K562 (cell line): ENCODE data around the gene SESN3. TPM values are rescaled to one million over a fixed set of nuclear protein-coding genes. Genes with fewer than 3 reads are reported as not detected.

Experiments used
- ATAC-seq: fragments of 200-7000 bp; cut with Tn5 transposase; 3 replicates; pipeline ENCODE4 v1.9.1; 2020; ENCODE audit warnings: moderate library complexity
- BruUV-seq: library from RNA; stranded (reverse); fragments of 400-500 nt; replicated peaks from 2 replicates; lab custom pipeline; 2021; lab: Mats Ljungman, UMichigan
- CTCF ChIA-PET: fragments of 300-600 bp; formaldehyde crosslinking; extraction: SDS; loops from one replicate; lab custom pipeline; 2021; ENCODE audit warnings: low intra/inter-chr PET ratio; lab: Yijun Ruan, JAX
- POLR2A ChIA-PET: fragments of 300-600, 350-650 bp; sonication (Branson Sonifier 250); formaldehyde crosslinking; extraction: SDS; loops from one replicate; lab custom pipeline; 2021; ENCODE audit warnings: antibody characterized with exemption, inconsistent platforms; lab: Yijun Ruan, JAX
- DNase-seq, 4 experiments: peaks; one replicate each; pipeline versions ENCODE4 v3.0.0 to v3.0.0-alpha.2; 2011 to 2018; ENCODE audit warnings: low spot score in 3 of 4, mixed read lengths in 3 of 4; ENCODE audit errors: extremely low read depth in 1 of 4
- FAIRE-seq: peaks from 2 replicates; lab custom pipeline; 2011; peaks lifted over from hg19 to GRCh38; lab: Jason Lieb, UNC
- H2AFZ ChIP-seq: 2 replicates; pipeline ENCODE4 v1.6.0; 2011; ENCODE audit warnings: low read depth, low read length, control low read depth, inconsistent platforms
- H3K27ac ChIP-seq: fragments of 200-600 bp; 3 replicates; pipeline ENCODE4 v1.8.0; 2011; ENCODE audit warnings: low read depth, mild to moderate bottlenecking, control low read depth, inconsistent platforms, low read length, moderate library complexity, mixed read lengths; ENCODE audit errors: extremely low read depth
- H3K27me3 ChIP-seq, 2 experiments: fragments of 300-600 bp in 1 of 2; 2 replicates in 1 of 2; 3 replicates in 1 of 2; pipeline versions ENCODE4 v1.6.0 to v1.8.0; 2011; ENCODE audit warnings: inconsistent platforms in 2 of 2, low read length in 2 of 2, mild to moderate bottlenecking in 1 of 2, mixed read lengths in 1 of 2, moderate library complexity in 1 of 2; ENCODE audit not compliant: control insufficient read depth in 2 of 2, insufficient read depth in 2 of 2
- H3K36me3 ChIP-seq: fragments of 300-600 bp; 3 replicates; pipeline ENCODE4 v1.8.0; 2011; ENCODE audit warnings: mild to moderate bottlenecking, low read length, inconsistent platforms; ENCODE audit not compliant: control insufficient read depth, insufficient read depth
- H3K4me1 ChIP-seq, 2 experiments: fragments of 200-600 bp in 1 of 2; replicated peaks in 1 of 2; 2 replicates in 1 of 2; 3 replicates in 1 of 2; pipeline versions ENCODE4 v1.5.1 to v1.8.0; 2011; ENCODE audit warnings: inconsistent platforms in 2 of 2, low read length in 2 of 2, mild to moderate bottlenecking in 1 of 2, mixed read lengths in 1 of 2, moderate library complexity in 1 of 2; ENCODE audit not compliant: control insufficient read depth in 2 of 2, insufficient read depth in 2 of 2
- H3K4me2 ChIP-seq: 2 replicates; pipeline ENCODE4 v1.6.1; 2011; ENCODE audit warnings: low read length, control low read depth, inconsistent platforms, mixed read lengths; ENCODE audit not compliant: insufficient read depth
- H3K4me3 ChIP-seq: fragments of 200-600 bp; sonication (generic), shearing (Covaris generic); 2 replicates; pipeline ENCODE4 v1.5.1; 2016; ENCODE audit warnings: control low read depth, inconsistent platforms
- H3K79me2 ChIP-seq: fragments of 200-600 bp; 3 replicates; pipeline ENCODE4 v1.8.0; 2011; ENCODE audit warnings: low read length, inconsistent platforms; ENCODE audit not compliant: control insufficient read depth, insufficient read depth
- H3K9ac ChIP-seq, 2 experiments: 2 replicates each; pipeline versions ENCODE4 v1.6.0 to v1.6.1; 2011; ENCODE audit warnings: low read depth in 2 of 2, low read length in 2 of 2, control low read depth in 1 of 2, inconsistent platforms in 1 of 2, mild to moderate bottlenecking in 1 of 2, mixed read lengths in 1 of 2; ENCODE audit not compliant: insufficient read depth in 1 of 2
- H3K9me1 ChIP-seq: one replicate; pipeline ENCODE4 v1.6.0; 2011; ENCODE audit warnings: inconsistent platforms, mild to moderate bottlenecking, low read length, moderate library complexity; ENCODE audit not compliant: control insufficient read depth, insufficient read depth
- H3K9me3 ChIP-seq: replicated peaks from 2 replicates; pipeline ENCODE4 v1.5.1; 2011; ENCODE audit warnings: low read depth, low read length, inconsistent platforms; ENCODE audit not compliant: control insufficient read depth, insufficient read depth
- H4K20me1 ChIP-seq: replicated peaks from 2 replicates; pipeline ENCODE4 v1.6.1; 2011; ENCODE audit warnings: low read length, inconsistent platforms, mixed read lengths; ENCODE audit not compliant: control insufficient read depth, insufficient read depth
- ATF7 ChIP-seq: fragments of 450-650 bp; IDR thresholded peaks from 2 replicates; pipeline ENCODE4 v1.7.1; 2014; ENCODE audit warnings: mild to moderate bottlenecking, moderate library complexity
- CBX8 ChIP-seq: fragments of 200-600 bp; sonication (generic); IDR thresholded peaks from 2 replicates; pipeline ENCODE4 v1.6.1; 2012; ENCODE audit warnings: borderline replicate concordance, mixed run types, low read depth, mild to moderate bottlenecking, moderate library complexity, mixed read lengths, low read length, control low read depth, inconsistent platforms; ENCODE audit not compliant: poor library complexity, severe bottlenecking; ENCODE audit errors: extremely low read depth
- CREM ChIP-seq: IDR thresholded peaks from 2 replicates; pipeline ENCODE4 v1.6.1; 2014; ENCODE audit warnings: antibody characterized with exemption, low read depth
- DLX4 ChIP-seq: fragments of 250-450 bp; sonication (Bioruptor Pico); IDR thresholded peaks from 2 replicates; pipeline ENCODE4 v1.6.1; 2021; ENCODE audit warnings: mild to moderate bottlenecking
- DNMT1 ChIP-seq: fragments of 450-650 bp; IDR thresholded peaks from 2 replicates; pipeline ENCODE4 v1.6.1; 2016; ENCODE audit warnings: antibody characterized with exemption, mild to moderate bottlenecking
- E2F6 ChIP-seq, 2 experiments: IDR thresholded peaks; 2 replicates each; pipeline ENCODE4 v1.6.1; 2011; ENCODE audit warnings: borderline replicate concordance in 1 of 2, control low read depth in 1 of 2, low read depth in 1 of 2, low read length in 1 of 2, mild to moderate bottlenecking in 1 of 2, mixed read lengths in 1 of 2, moderate library complexity in 1 of 2; ENCODE audit not compliant: insufficient read depth in 1 of 2, insufficient read length in 1 of 2, poor library complexity in 1 of 2, severe bottlenecking in 1 of 2; ENCODE audit errors: extremely low read depth in 1 of 2
- EGR1 ChIP-seq: fragments of 450-650 bp; conservative IDR thresholded peaks from 2 replicates; pipeline ENCODE4 v1.6.1; 2017; ENCODE audit warnings: mild to moderate bottlenecking
- FOSL1 ChIP-seq: fragments of 200-800 bp; sonication (Bioruptor generic); conservative IDR thresholded peaks from 2 replicates; pipeline ENCODE4 v1.6.1; 2016; ENCODE audit warnings: missing genetic modification characterization, missing compliant biosample characterization
- JUN ChIP-seq, 2 experiments: sonication (generic) in 1 of 2; formaldehyde crosslinking in 1 of 2; IDR thresholded peaks; 2 replicates each; pipeline versions ENCODE4 v1.6.1 to v1.8.0; 2012 to 2022; ENCODE audit warnings: borderline replicate concordance in 2 of 2, mild to moderate bottlenecking in 2 of 2, improper control_type of control experiment in 1 of 2, low read depth in 1 of 2, low read length in 1 of 2, missing genetic modification reagents in 1 of 2
- KLF1 ChIP-seq: fragments of 450-650 bp; IDR thresholded peaks from 2 replicates; pipeline ENCODE4 v1.6.1; 2016; ENCODE audit warnings: missing genetic modification characterization, missing compliant biosample characterization
- SMARCB1 ChIP-seq: IDR thresholded peaks from 2 replicates; pipeline ENCODE4 v1.6.1; 2011; ENCODE audit warnings: improper control_type of control experiment, low read depth; ENCODE audit not compliant: insufficient read length
- SOX6 ChIP-seq: fragments of 450-650 bp; IDR thresholded peaks from 2 replicates; pipeline ENCODE4 v1.6.1; 2014; ENCODE audit warnings: mild to moderate bottlenecking
- SRSF9 ChIP-seq: fragments of 200-400 bp; formaldehyde crosslinking; IDR thresholded peaks from 2 replicates; pipeline ENCODE4 v1.6.1; 2017; ENCODE audit warnings: low read depth, low read length, borderline replicate concordance
- YY1 ChIP-seq, 3 experiments: IDR thresholded peaks; 2 replicates each; pipeline ENCODE4 v1.6.1; 2011; ENCODE audit warnings: low read length in 2 of 3, mild to moderate bottlenecking in 2 of 3, moderate library complexity in 2 of 3, borderline replicate concordance in 1 of 3, control low read depth in 1 of 3, low read depth in 1 of 3; ENCODE audit not compliant: insufficient read depth in 3 of 3, insufficient replicate concordance in 2 of 3, control insufficient read depth in 1 of 3, insufficient read length in 1 of 3; ENCODE audit errors: extremely low read depth in 1 of 3
- ZFP1 ChIP-seq: fragments of 450-650 bp; formaldehyde crosslinking; IDR thresholded peaks from 2 replicates; pipeline ENCODE4 v1.4.0; 2020; ENCODE audit warnings: mild to moderate bottlenecking, mixed read lengths
- ZNF175 ChIP-seq: fragments of 200-800 bp; sonication (Bioruptor generic); IDR thresholded peaks from 2 replicates; pipeline ENCODE4 v1.6.1; 2016; ENCODE audit warnings: low read depth, mild to moderate bottlenecking, missing genetic modification characterization, missing compliant biosample characterization
- ZNF212 ChIP-seq: fragments of 450-650 bp; formaldehyde crosslinking; IDR thresholded peaks from 2 replicates; pipeline ENCODE4 v1.4.0; 2020; ENCODE audit warnings: mild to moderate bottlenecking
- ZNF224 ChIP-seq: sonication (generic); formaldehyde crosslinking; IDR thresholded peaks from 2 replicates; pipeline ENCODE4 v1.8.0; 2022; ENCODE audit warnings: mild to moderate bottlenecking, missing genetic modification reagents
- ZNF561 ChIP-seq: fragments of 450-650 bp; formaldehyde crosslinking; conservative IDR thresholded peaks from 2 replicates; pipeline ENCODE4 v1.4.0; 2020; ENCODE audit warnings: mild to moderate bottlenecking, moderate library complexity
- WGBS: fragments of 100-300 bp; shearing (Covaris generic); methylation state at CpG from one replicate; pipeline ENCODE4 v1.1.6; 2016; ENCODE audit warnings: low coverage, mixed read lengths; ENCODE audit not compliant: insufficient coverage; ENCODE audit errors: missing lambda C conversion rate; 5-methylcytosine and 5-hydroxymethylcytosine counted together
- in situ Hi-C: fragments of 300-500 bp; cut with MboI; formaldehyde crosslinking; loops from 4 replicates; pipeline ENCODE4 v1.15.0; 2018; ENCODE audit warnings: inconsistent platforms, mixed read lengths
- intact Hi-C: fragments of 100-400 bp; cut with micrococcal nuclease; formaldehyde crosslinking; loops from 2 replicates; pipeline ENCODE4 v1.14.2; 2022
- polyA plus RNA-seq, 8 experiments: library from polyadenylated mRNA; depleted of rRNA in 4 of 8; stranded (reverse) in 5 of 8; unstranded in 3 of 8; fragments of >200 nt; fragmentation: Nextera tagmentation in 2 of 8; fragmentation: Illumina TruSeq in 1 of 8; extraction: Ambion mirVana in 2 of 8; extraction: Trizol in 1 of 8; gene quantifications; 2 replicates each; pipeline versions ENCODE4 v1.2.1 to v1.2.3, GENCODE V29; 2011 to 2014; ENCODE audit warnings: inconsistent platforms in 1 of 8, missing spikeins in 1 of 8
- total RNA-seq, 7 experiments: library from RNA; depleted of rRNA in 6 of 7; stranded (reverse); fragments of >200 nt in 6 of 7; fragmentation: Illumina TruSeq in 2 of 7; extraction: Trizol in 2 of 7; gene quantifications; 2 replicates each; pipeline versions ENCODE4 v1.2.1 to v1.2.3, GENCODE V29; 2011 to 2021; ENCODE audit warnings: low replicate concordance in 1 of 7

The SESN3 gene
- total and polyA plus RNA-seq, 9 of the 15 experiments (the other 6 are each of a cell fraction or from before 2014, with no cell fraction given): 0.44 to 2.6 (median 1.5) TPM

- Histone ChIP-seq H3K36me3 (no peaks in the 10 kb centered on the region), H3K79me2 (no peaks in the 10 kb centered on the region), H4K20me1 (no peaks in the 10 kb centered on the region), H3K4me3 (no peak overlapping the region), H3K9me1 (no peaks in the 10 kb centered on the region), H3K9me3 (no peaks in the 10 kb centered on the region), H3K27ac (no peak overlapping the region), H3K4me1 (peaks cover 9 to 46% of the 10 kb centered on the region in 2 experiments), H3K4me2 (no peak overlapping the region), H3K27me3 (no peaks in the 10 kb centered on the region; a peak in 1 of 5 replicates), H2AFZ (peak overlapping the region; percentile 16; the same call in 1 of the 2 replicates), H3K9ac (no peak overlapping the region)
- DNase-seq (peak in 3 of 4 experiments; percentile 23 to 48 (median 33)), FAIRE-seq (no peak), ATAC-seq (no peak; the same call in 2 of the 3 replicates)
- intact Hi-C loops (no loop called here), in situ Hi-C loops (loop anchor here (5.0 to 10.0 kb wide), 2 partner anchors 78 to 516 kb away; no protein-coding TSS in a partner anchor)
- no TSS peak for BruUV-seq
- CTCF ChIA-PET: interaction anchor here (0.7 kb wide), 1 partner anchor 591 kb away, joined by 3 read pairs; no protein-coding TSS in a partner anchor
- 16% methylated on average over 4 of the region's 4 CpGs for WGBS
- POLR2A ChIA-PET: interaction anchor here (0.8 to 1.1 kb wide), 2 partner anchors 49 to 553 kb away, joined by 3 read pairs; no protein-coding TSS in a partner anchor
- TF ChIP-seq KLF1: no peak
- no peak for TF ChIP-seq ZNF212 (CRISPR knock-in tag)
- TF ChIP-seq EGR1: peak; percentile 72
- no peak for TF ChIP-seq SOX6
- TF ChIP-seq E2F6 (IDR thresholded peaks at IDR 0.05; ENCODE audit: borderline replicate concordance in 1 of 2, extremely low read depth in 1 of 2, insufficient read depth in 1 of 2, insufficient read length in 1 of 2, low read depth in 1 of 2, low read length in 1 of 2, poor library complexity in 1 of 2, severe bottlenecking in 1 of 2): peak in 1 of 2 experiments; percentile 13
- 0 out of 2 replicates have a peak, but pooled peaks have one; percentile 18 for TF ChIP-seq FOSL1 (tag)
- peak; percentile 89 for TF ChIP-seq ATF7
- TF ChIP-seq JUN (IDR thresholded peaks at IDR 0.05; ENCODE audit: borderline replicate concordance, low read depth, low read length): 0 out of 2 replicates have a peak, but pooled peaks have one; percentile 26
- TF ChIP-seq JUN (CRISPR knock-in tag; IDR thresholded peaks at IDR 0.05; ENCODE audit: borderline replicate concordance): no peak
- no peak for TF ChIP-seq ZNF561 (CRISPR knock-in tag)
- TF ChIP-seq DNMT1: no peak
- 0 out of 2 replicates have a peak, but pooled peaks have one; percentile 11 for TF ChIP-seq CREM
- no peak for TF ChIP-seq ZFP1
- TF ChIP-seq ZNF224: no peak
- no peak for TF ChIP-seq SRSF9
- TF ChIP-seq YY1 (IDR thresholded peaks at IDR 0.05; ENCODE audit: borderline replicate concordance in 1 of 3, control insufficient read depth in 1 of 3, extremely low read depth in 1 of 3, insufficient read depth in 3 of 3, insufficient read length in 1 of 3, insufficient replicate concordance in 2 of 3, low read depth in 1 of 3, low read length in 2 of 3): no peak
- TF ChIP-seq ZNF175 (CRISPR knock-in tag): no peak
- no peak for TF ChIP-seq SMARCB1
- no peak for TF ChIP-seq DLX4 (CRISPR knock-in tag)
- TF ChIP-seq CBX8: peak; percentile 75
Observed at GRCh38 chr11:95140397-95141033, 90.5 kb downstream of the SESN3 start.
